ENCODE data around the gene HOXD9.

The HOXD9 gene

DNA sequence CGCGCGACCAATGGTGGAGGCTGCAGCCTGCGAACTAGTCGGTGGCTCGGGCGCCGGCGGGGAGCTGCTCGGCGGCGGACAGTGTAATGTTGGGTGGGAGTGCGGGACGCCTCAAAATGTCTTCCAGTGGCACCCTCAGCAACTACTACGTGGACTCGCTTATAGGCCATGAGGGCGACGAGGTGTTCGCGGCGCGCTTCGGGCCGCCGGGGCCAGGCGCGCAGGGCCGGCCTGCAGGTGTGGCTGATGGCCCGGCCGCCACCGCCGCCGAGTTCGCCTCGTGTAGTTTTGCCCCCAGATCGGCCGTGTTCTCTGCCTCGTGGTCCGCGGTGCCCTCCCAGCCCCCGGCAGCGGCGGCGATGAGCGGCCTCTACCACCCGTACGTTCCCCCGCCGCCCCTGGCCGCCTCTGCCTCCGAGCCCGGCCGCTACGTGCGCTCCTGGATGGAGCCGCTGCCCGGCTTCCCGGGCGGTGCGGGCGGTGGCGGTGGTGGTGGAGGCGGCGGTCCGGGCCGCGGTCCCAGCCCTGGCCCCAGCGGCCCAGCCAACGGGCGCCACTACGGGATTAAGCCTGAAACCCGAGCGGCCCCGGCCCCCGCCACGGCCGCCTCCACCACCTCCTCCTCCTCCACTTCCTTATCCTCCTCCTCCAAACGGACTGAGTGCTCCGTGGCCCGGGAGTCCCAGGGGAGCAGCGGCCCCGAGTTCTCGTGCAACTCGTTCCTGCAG lies at the start of gene HOXD9:
Gene HOXD9, plus strand, starts transcription at position 37 of the 728 bp plus-strand sequence. Its CDS starts 50 bp downstream, at position 87.
- peaks cover 20% of the 10 kb centered on the region for H3K27me3 ChIP-seq (ENCODE audit: insufficient read depth, low read length, poor library complexity, severe bottlenecking)
- H3K9me3 ChIP-seq (ENCODE audit: insufficient read depth, low read depth, low read length): no peaks in the 10 kb centered on the region
- no peak within 1 kb of the TSS for H3K4me3 ChIP-seq (ENCODE audit: low read length, poor library complexity, severe bottlenecking)
- no peaks in the 10 kb centered on the region for H4K20me1 ChIP-seq (ENCODE audit: insufficient read depth, low read length, poor library complexity, severe bottlenecking)
- H3K36me3 ChIP-seq (ENCODE audit: insufficient read depth, low read length): no peaks in the 10 kb centered on the region
- H3K9me2 ChIP-seq (replicated peaks; ENCODE audit: low read depth, low read length): no peaks in the 10 kb centered on the region
- TF ChIP-seq EZH2phosphoT487 (IDR thresholded peaks at IDR 0.05; ENCODE audit: borderline replicate concordance): no peak
- TF ChIP-seq, protein P1, sequence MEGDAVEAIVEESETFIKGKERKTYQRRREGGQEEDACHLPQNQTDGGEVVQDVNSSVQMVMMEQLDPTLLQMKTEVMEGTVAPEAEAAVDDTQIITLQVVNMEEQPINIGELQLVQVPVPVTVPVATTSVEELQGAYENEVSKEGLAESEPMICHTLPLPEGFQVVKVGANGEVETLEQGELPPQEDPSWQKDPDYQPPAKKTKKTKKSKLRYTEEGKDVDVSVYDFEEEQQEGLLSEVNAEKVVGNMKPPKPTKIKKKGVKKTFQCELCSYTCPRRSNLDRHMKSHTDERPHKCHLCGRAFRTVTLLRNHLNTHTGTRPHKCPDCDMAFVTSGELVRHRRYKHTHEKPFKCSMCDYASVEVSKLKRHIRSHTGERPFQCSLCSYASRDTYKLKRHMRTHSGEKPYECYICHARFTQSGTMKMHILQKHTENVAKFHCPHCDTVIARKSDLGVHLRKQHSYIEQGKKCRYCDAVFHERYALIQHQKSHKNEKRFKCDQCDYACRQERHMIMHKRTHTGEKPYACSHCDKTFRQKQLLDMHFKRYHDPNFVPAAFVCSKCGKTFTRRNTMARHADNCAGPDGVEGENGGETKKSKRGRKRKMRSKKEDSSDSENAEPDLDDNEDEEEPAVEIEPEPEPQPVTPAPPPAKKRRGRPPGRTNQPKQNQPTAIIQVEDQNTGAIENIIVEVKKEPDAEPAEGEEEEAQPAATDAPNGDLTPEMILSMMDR (conservative IDR thresholded peaks at IDR 0.05; ENCODE audit: low read length): no peak
- H3K79me2 ChIP-seq (ENCODE audit: insufficient read depth, low read length): no peaks in the 10 kb centered on the region
- no peaks in the 10 kb centered on the region for H3F3A ChIP-seq (ENCODE audit: low read depth)
- H3K4me2 ChIP-seq (ENCODE audit: low read depth, low read length, poor library complexity, severe bottlenecking): no peak within 1 kb of the TSS
- no peak within 1 kb of the TSS for H3K9ac ChIP-seq (ENCODE audit: low read depth, low read length, poor library complexity, severe bottlenecking)
- H2AFZ ChIP-seq (ENCODE audit: low read length): no peak within 1 kb of the TSS
- H3K4me1 ChIP-seq (ENCODE audit: insufficient read depth, low read length, poor library complexity, severe bottlenecking): no peaks in the 10 kb centered on the region

DNA sequence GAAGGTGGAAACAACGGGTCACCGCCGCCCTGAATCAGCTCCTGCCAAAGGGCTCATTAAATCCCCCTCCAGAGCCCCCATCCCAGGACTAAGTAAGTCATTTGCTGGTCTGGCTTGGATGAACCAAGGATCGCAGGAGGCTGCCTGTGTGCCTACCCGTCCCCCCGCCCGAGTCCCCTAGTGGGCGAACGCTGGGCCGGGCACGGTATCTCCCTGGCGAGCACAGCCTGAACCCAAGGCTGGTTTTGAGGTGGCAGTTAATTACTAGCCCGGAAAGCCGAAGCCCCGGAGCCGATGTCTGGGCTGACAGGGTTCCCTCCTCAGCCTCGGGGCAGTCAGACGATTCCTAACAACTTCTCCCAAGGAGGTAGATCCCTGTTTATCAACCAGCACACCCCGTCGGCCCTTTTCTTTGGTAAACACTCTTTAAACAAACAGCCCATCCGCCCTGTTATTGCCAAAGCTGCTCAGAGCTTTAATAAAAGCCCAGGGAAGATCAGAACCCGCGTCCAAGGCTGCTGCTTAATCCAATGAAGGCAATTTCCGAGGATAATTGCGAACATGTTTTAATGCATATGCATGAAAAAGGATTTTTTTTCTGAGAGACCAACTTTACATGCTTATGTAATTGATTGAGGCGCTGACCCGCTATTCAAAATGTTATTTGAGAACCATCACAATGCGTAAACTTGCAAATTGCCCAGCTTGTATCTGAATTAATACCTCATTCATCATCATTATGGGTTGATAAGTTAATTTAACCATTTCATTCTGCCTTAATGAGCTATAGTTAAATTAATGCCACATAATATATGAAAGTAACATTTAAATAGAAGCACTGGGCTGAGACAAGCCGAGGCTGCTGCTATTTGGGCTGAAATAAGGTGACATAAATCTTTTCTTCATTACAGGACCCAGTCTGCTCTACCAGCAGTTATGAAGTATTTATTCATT lies 49.3 kb upstream of the HOXD9 start:
- Histone ChIP-seq H3K36me3 (ENCODE audit: insufficient read depth, low read length) (no peaks in the 10 kb centered on the region), H4K20me1 (ENCODE audit: insufficient read depth, low read length, poor library complexity, severe bottlenecking) (no peaks in the 10 kb centered on the region), H3K9me3 (ENCODE audit: insufficient read depth, low read depth, low read length) (no peaks in the 10 kb centered on the region), H3K79me2 (ENCODE audit: insufficient read depth, low read length) (no peaks in the 10 kb centered on the region), H3K4me1 (ENCODE audit: insufficient read depth, low read length, poor library complexity, severe bottlenecking) (no peaks in the 10 kb centered on the region), H3F3A (ENCODE audit: low read depth) (no peaks in the 10 kb centered on the region), H3K9me2 (replicated peaks; ENCODE audit: low read depth, low read length) (no peaks in the 10 kb centered on the region), H3K27me3 (ENCODE audit: insufficient read depth, low read length, poor library complexity, severe bottlenecking) (no peaks in the 10 kb centered on the region), H3K9ac (ENCODE audit: low read depth, low read length, poor library complexity, severe bottlenecking) (no peak overlapping the region), H2AFZ (ENCODE audit: low read length) (no peak overlapping the region), H3K4me3 (ENCODE audit: low read length, poor library complexity, severe bottlenecking) (no peak overlapping the region), H3K4me2 (ENCODE audit: low read depth, low read length, poor library complexity, severe bottlenecking) (no peak overlapping the region)
- TF ChIP-seq, protein P1 (conservative IDR thresholded peaks at IDR 0.05; ENCODE audit: low read length): no peak
- TF ChIP-seq EZH2phosphoT487 (IDR thresholded peaks at IDR 0.05; ENCODE audit: borderline replicate concordance): no peak

DNA sequence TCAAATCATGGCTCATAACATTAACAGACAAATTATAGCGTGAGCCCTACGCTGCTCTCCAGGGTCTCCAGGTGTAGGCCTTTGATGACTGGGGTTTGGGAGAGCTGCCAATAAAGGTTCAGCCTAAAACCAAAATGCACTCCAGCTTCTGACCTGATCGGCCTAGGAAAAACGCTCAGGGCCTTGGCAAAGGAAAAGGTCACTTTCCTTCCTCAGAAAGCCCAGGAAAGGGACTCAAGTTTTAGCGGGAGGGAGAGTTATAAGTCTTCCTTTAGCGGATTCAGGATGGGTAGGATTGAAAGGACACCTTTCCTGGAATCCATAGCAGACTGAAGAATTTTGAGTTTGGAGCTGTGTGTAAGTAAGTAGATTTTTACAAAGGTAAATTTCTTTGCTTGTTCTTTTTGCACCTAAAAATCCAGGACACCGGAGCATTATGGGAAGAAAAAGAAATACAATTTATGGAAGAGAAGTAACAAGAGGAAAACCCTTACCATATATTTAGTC lies 47.5 kb upstream of the HOXD9 start:
- H3K9me2 ChIP-seq (replicated peaks; ENCODE audit: low read depth, low read length): no peaks in the 10 kb centered on the region
- no peak overlapping the region for H3K4me2 ChIP-seq (ENCODE audit: low read depth, low read length, poor library complexity, severe bottlenecking)
- no peaks in the 10 kb centered on the region for H3K4me1 ChIP-seq (ENCODE audit: insufficient read depth, low read length, poor library complexity, severe bottlenecking)
- no peak overlapping the region for H3K9ac ChIP-seq (ENCODE audit: low read depth, low read length, poor library complexity, severe bottlenecking)
- no peak overlapping the region for H3K4me3 ChIP-seq (ENCODE audit: low read length, poor library complexity, severe bottlenecking)
- no peaks in the 10 kb centered on the region for H3K27me3 ChIP-seq (ENCODE audit: insufficient read depth, low read length, poor library complexity, severe bottlenecking)
- H3F3A ChIP-seq (ENCODE audit: low read depth): no peaks in the 10 kb centered on the region
- no peaks in the 10 kb centered on the region for H4K20me1 ChIP-seq (ENCODE audit: insufficient read depth, low read length, poor library complexity, severe bottlenecking)
- no peak overlapping the region for H2AFZ ChIP-seq (ENCODE audit: low read length)
- no peaks in the 10 kb centered on the region for H3K36me3 ChIP-seq (ENCODE audit: insufficient read depth, low read length)
- TF ChIP-seq EZH2phosphoT487 (IDR thresholded peaks at IDR 0.05; ENCODE audit: borderline replicate concordance): no peak
- TF ChIP-seq, protein P1 (conservative IDR thresholded peaks at IDR 0.05; ENCODE audit: low read length): no peak
- H3K79me2 ChIP-seq (ENCODE audit: insufficient read depth, low read length): no peaks in the 10 kb centered on the region
- no peaks in the 10 kb centered on the region for H3K9me3 ChIP-seq (ENCODE audit: insufficient read depth, low read depth, low read length)

All from Loucy (cell line).